ENCODE results near the gene KRT7.

KRT7 gene

GRCh38 chr12:52258335-52258901, 25.4 kb downstream of the KRT7 start:
- no peak for DNase-seq

- DNase-seq = no peak
These were observed 26.7 kb downstream of the KRT7 start for GRCh38 chr12:52259657-52260243.

- DNase-seq = no peak
These were observed 27.5 kb downstream of the KRT7 start for GRCh38 chr12:52260361-52261207.

- no peak for DNase-seq
These were observed 28.1 kb downstream of the KRT7 start for GRCh38 chr12:52261208-52261484.

GRCh38 chr12:52262286-52262685, 29.2 kb downstream of the KRT7 start:
- no peak for DNase-seq

- no peak for DNase-seq
These were observed 30.9 kb downstream of the KRT7 start for GRCh38 chr12:52263761-52264434.

- no peak for DNase-seq
These were observed 31.4 kb downstream of the KRT7 start for GRCh38 chr12:52264435-52264825.

GRCh38 chr12:52266514-52266913, 33.5 kb downstream of the KRT7 start:
- DNase-seq = no peak

- no peak for DNase-seq
These were observed 34.2 kb downstream of the KRT7 start for GRCh38 chr12:52267266-52267665.

GRCh38 chr12:52267699-52268098, 34.7 kb downstream of the KRT7 start:
- DNase-seq = no peak

- no peak for DNase-seq
These were observed 35.2 kb downstream of the KRT7 start for GRCh38 chr12:52268212-52268611.

GRCh38 chr12:52270541-52271070, 37.6 kb downstream of the KRT7 start:
- DNase-seq = no peak

- DNase-seq = no peak
These were observed 38.1 kb downstream of the KRT7 start for GRCh38 chr12:52271158-52271557.

- DNase-seq = no peak
These were observed 41.6 kb downstream of the KRT7 start, which contains the start of gene KRT86 for GRCh38 chr12:52274521-52275120. Gene KRT86 (plus strand): TSS chr12:52274645. CDS start chr12:52301917, 27,272 bp downstream.

- DNase-seq = no peak
These were observed 42.6 kb downstream of the KRT7 start for GRCh38 chr12:52275686-52276085.

GRCh38 chr12:52277486-52278245, 44.6 kb downstream of the KRT7 start:
- no peak for DNase-seq

GRCh38 chr12:52278575-52279421, 45.8 kb downstream of the KRT7 start:
- peak; percentile 58 for DNase-seq

- DNase-seq = no peak
These were observed 46.6 kb downstream of the KRT7 start for GRCh38 chr12:52279422-52280318.

- DNase-seq = no peak
These were observed 47.3 kb downstream of the KRT7 start for GRCh38 chr12:52280319-52280795.
